ENCODE data around the gene CEBPG. TPM values are rescaled to one million over a fixed set of nuclear protein-coding genes. Genes with fewer than 3 reads are reported as not detected.

CEBPG gene
- total and polyA plus RNA-seq, 11 donors = 11.8 to 30.7 (median 14.7) TPM

- Histone ChIP-seq H3K27me3 (no peaks in the 10 kb centered on the region), H3K27ac (no peak overlapping the region), H3K4me1 (no peaks in the 10 kb centered on the region), H3K9me3 (no peaks in the 10 kb centered on the region), H3K36me3 (no peaks in the 10 kb centered on the region), H3K4me3 (no peak overlapping the region)
- intact Hi-C loops (cut with DNase I) = loop anchor here in 9 of 10 donors (1.0 to 10.0 kb wide), 5 partner anchors 340 to 664 kb away; no protein-coding TSS in a partner anchor
- 31 to 34% (median 32%) methylated on average over 13 of the region's 13 CpGs for WGBS, 4 donors
- ATAC-seq = peak in 3 of 4 donors; percentile 73 to 84 (median 78)
- no peak for TF ChIP-seq POLR2A (IDR thresholded peaks at IDR 0.05)
- TF ChIP-seq CTCF (IDR thresholded peaks at IDR 0.05) = peak; percentile 60 to 84 (median 74)
- DNase-seq = peak; percentile 54 to 82 (median 67)
Measured at GRCh38 chr19:33430674-33431277, 57.3 kb downstream of the CEBPG start.

- Histone ChIP-seq H3K27ac (no peak overlapping the region), H3K36me3 (no peaks in the 10 kb centered on the region), H3K4me1 (no peaks in the 10 kb centered on the region), H3K27me3 (no peaks in the 10 kb centered on the region), H3K9me3 (no peaks in the 10 kb centered on the region), H3K4me3 (no peak overlapping the region)
- 41 to 46% (median 43%) methylated on average over 5 of the region's 5 CpGs for WGBS, 4 donors
- no peak for TF ChIP-seq POLR2A (IDR thresholded peaks at IDR 0.05)
- no peak for TF ChIP-seq CTCF (IDR thresholded peaks at IDR 0.05)
- ATAC-seq (no peak), DNase-seq (peak in 1 of 5 donors; percentile 9)
- intact Hi-C loops (cut with DNase I) = loop anchor here in 3 of 10 donors (2.0 to 10.0 kb wide), 3 partner anchors 340 to 663 kb away; no protein-coding TSS in a partner anchor
Measured at GRCh38 chr19:33432015-33432414, 58.5 kb downstream of the CEBPG start.

Other genes starting within 250 kb of the CEBPG start
- under 1 TPM in 1 of 9 donors, not detected in 8; 0.16 TPM for gene WDR88, start 241.6 kb upstream of the CEBPG start, total RNA-seq
- gene WDR88, start 241.6 kb upstream of the CEBPG start, polyA plus RNA-seq = not detected
- gene LRP3, start 179.4 kb upstream of the CEBPG start, total RNA-seq = 10 to 100 TPM; 16.0 to 31.7 (median 18.7) TPM
- 10 to 100 TPM in 1 of 2 donors, 1 to 10 TPM in 1; 8.2 to 15.8 TPM for gene LRP3, start 179.4 kb upstream of the CEBPG start, polyA plus RNA-seq
- 1 to 10 TPM in 1 of 9 donors, under 1 TPM in 3, not detected in 5; 0.23 to 2.3 (median 0.41) TPM for gene SLC7A10, start 147.9 kb upstream of the CEBPG start, total RNA-seq
- under 1 TPM; 0.11 to 0.35 TPM for gene SLC7A10, start 147.9 kb upstream of the CEBPG start, polyA plus RNA-seq
- gene CEBPA, start 71.2 kb upstream of the CEBPG start, total RNA-seq = 10 to 100 TPM in 2 of 9 donors, 1 to 10 TPM in 6, under 1 TPM in 1; 0.69 to 40.1 (median 2.5) TPM
- 1 to 10 TPM; 1.3 to 3.3 TPM for gene CEBPA, start 71.2 kb upstream of the CEBPG start, polyA plus RNA-seq
- gene PEPD, start 148.1 kb downstream of the CEBPG start, total RNA-seq = 10 to 100 TPM; 24.1 to 45.7 (median 29.9) TPM
- gene PEPD, start 148.1 kb downstream of the CEBPG start, polyA plus RNA-seq = 10 to 100 TPM; 19.4 to 43.7 TPM
- gene CHST8, start 248.2 kb downstream of the CEBPG start, total RNA-seq = under 1 TPM in 6 of 9 donors, not detected in 3; 0.12 to 0.88 (median 0.27) TPM
- under 1 TPM; 0.10 to 0.15 TPM for gene CHST8, start 248.2 kb downstream of the CEBPG start, polyA plus RNA-seq

All from heart left ventricle (tissue), 16 donors.